HK-2 (cell line): ENCODE measurements around the gene TMEM185B.
"Not testable (repeated sequence)": the region's sequence is repeated elsewhere in the genome, so short reads cannot be mapped to it uniquely, and the experiment has no call there.

Source experiments
- DNase-seq: peaks from one replicate; pipeline ENCODE4 v3.0.0-alpha.2; 2018; ENCODE audit not compliant: unreplicated experiment

The TMEM185B gene

GRCh38 chr2:120223034-120223912 lies at the start of gene TMEM185B:
TMEM185B (minus strand) TSS chr2:120223400; CDS start chr2:120222976, 424 bp downstream.
- peak; percentile 96 for DNase-seq

GRCh38 chr2:120271711-120272379 lies 48.6 kb upstream of the TMEM185B start:
- DNase-seq, result no peak

GRCh38 chr2:120269816-120270215 lies 46.6 kb upstream of the TMEM185B start:
- no peak for DNase-seq

- DNase-seq, result no peak
Measured at GRCh38 chr2:120269076-120269744, 46.0 kb upstream of the TMEM185B start.

- DNase-seq, result no peak
Measured at GRCh38 chr2:120267348-120267747, 44.1 kb upstream of the TMEM185B start.

GRCh38 chr2:120265006-120265405 lies 41.8 kb upstream of the TMEM185B start:
- no peak for DNase-seq

GRCh38 chr2:120262761-120263428 lies 39.7 kb upstream of the TMEM185B start:
- DNase-seq, result no peak

GRCh38 chr2:120262150-120262549 lies 39.0 kb upstream of the TMEM185B start:
- no peak for DNase-seq

GRCh38 chr2:120261387-120262006 lies 38.3 kb upstream of the TMEM185B start:
- no peak for DNase-seq

GRCh38 chr2:120260736-120261135 lies 37.5 kb upstream of the TMEM185B start:
- DNase-seq, result no peak

GRCh38 chr2:120259939-120260338 lies 36.7 kb upstream of the TMEM185B start:
- DNase-seq, result not testable (repeated sequence)

- DNase-seq, result no peak
Measured at GRCh38 chr2:120258196-120258595, 35.0 kb upstream of the TMEM185B start.

GRCh38 chr2:120257522-120257921 lies 34.3 kb upstream of the TMEM185B start:
- DNase-seq, result no peak

- DNase-seq, result no peak
Measured at GRCh38 chr2:120256651-120257000, 33.4 kb upstream of the TMEM185B start.

GRCh38 chr2:120255986-120256650 lies 32.9 kb upstream of the TMEM185B start:
- DNase-seq, result no peak

- no peak for DNase-seq
Measured at GRCh38 chr2:120255071-120255470, 31.9 kb upstream of the TMEM185B start.

- no peak for DNase-seq
Measured at GRCh38 chr2:120254178-120254577, 31.0 kb upstream of the TMEM185B start.

- peak; percentile 80 for DNase-seq
Measured at GRCh38 chr2:120253021-120253882, 30.1 kb upstream of the TMEM185B start.

GRCh38 chr2:120252225-120253020 lies 29.2 kb upstream of the TMEM185B start, which contains the start of gene RALB:
RALB (plus strand) TSS chr2:120252852; CDS start chr2:120278665, 25,813 bp downstream.
- DNase-seq, result peak; percentile 99
